ENCODE results near the gene BSG. TPM values are rescaled to one million over a fixed set of nuclear protein-coding genes. Genes with fewer than 3 reads are reported as not detected.

The BSG gene
- total RNA-seq, 1 donor from 2014 or later = 353 TPM

DNA sequence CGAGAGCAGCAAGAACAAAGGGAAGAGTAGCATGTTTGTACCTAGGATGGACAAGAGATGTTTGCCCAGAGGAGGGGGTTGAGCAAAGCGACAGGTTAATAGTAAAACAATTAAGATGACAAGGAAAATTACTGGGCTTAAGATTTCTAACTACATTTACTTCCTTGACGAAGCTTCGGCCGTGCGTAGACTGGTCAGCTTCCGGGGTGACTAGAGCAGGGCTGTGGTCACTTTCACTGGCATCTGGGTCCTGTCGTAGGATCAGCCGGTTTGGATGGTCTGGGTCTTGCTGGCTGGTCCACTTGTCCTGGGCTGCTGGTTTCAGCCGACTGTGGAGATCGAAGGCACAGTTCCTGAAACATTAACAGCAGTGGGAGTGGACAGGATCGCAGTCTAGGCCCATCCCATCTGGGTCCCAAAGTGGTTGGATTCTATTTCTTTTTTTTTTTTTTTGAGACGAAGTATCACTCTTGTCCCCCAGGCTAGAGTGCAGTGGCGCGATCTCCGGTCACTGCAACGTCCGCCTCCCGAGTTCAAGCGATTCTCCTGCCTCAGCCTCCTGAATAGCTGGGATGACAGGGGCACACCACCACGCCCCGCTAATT, 5.0 kb upstream of the BSG start:
- H3K27me3 Mint-ChIP-seq (ENCODE audit: unreplicated experiment) = peaks cover 10% of the 10 kb centered on the region
- no peaks in the 10 kb centered on the region for H3K9me3 Mint-ChIP-seq (ENCODE audit: unreplicated experiment)
- H3K4me1 Mint-ChIP-seq (ENCODE audit: unreplicated experiment) = peaks cover 10% of the 10 kb centered on the region
- peaks cover 19% of the 10 kb centered on the region for H3K36me3 Mint-ChIP-seq (ENCODE audit: low read depth, unreplicated experiment)
- H3K4me3 Mint-ChIP-seq (ENCODE audit: unreplicated experiment) = peak overlapping the region; percentile 16
- no peak for TF ChIP-seq CTCF (IDR thresholded peaks at IDR 0.05; ENCODE audit: unreplicated experiment)
- DNase-seq (ENCODE audit: low spot score) = no peak
- H3K27ac Mint-ChIP-seq (ENCODE audit: unreplicated experiment) = no peak overlapping the region

DNA sequence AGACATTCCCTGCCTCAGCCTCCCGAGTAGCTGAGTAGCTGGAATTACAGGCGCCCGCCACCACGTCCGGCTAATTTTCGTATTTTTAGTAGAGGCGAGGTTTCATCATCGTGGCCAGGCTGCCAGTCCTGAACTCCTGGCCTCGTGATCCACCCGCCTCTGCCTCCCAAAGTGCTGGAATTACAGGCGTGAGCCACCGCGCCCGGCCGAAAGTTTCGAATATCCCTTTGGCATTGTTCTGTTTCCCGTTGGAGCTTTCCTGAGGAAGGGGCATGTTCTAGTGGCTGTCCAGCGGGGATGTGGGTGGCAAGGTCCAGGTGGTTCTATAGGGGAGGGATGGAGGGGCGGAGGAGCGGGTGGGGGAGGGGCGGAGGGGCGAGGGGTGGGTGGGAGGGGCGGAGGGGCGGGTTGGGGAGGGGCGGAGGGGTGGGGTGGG, 2.1 kb upstream of the BSG start:
- Mint-ChIP-seq H3K27me3 (ENCODE audit: unreplicated experiment) (peaks cover 7% of the 10 kb centered on the region), H3K27ac (ENCODE audit: unreplicated experiment) (no peak overlapping the region), H3K9me3 (ENCODE audit: unreplicated experiment) (no peaks in the 10 kb centered on the region), H3K4me3 (ENCODE audit: unreplicated experiment) (no peak overlapping the region), H3K36me3 (ENCODE audit: low read depth, unreplicated experiment) (peaks cover 15% of the 10 kb centered on the region), H3K4me1 (ENCODE audit: unreplicated experiment) (peaks cover 20% of the 10 kb centered on the region)
- no peak for DNase-seq (ENCODE audit: low spot score)
- no peak for TF ChIP-seq CTCF (IDR thresholded peaks at IDR 0.05; ENCODE audit: unreplicated experiment)

- peaks cover 20% of the 10 kb centered on the region for H3K4me1 Mint-ChIP-seq (ENCODE audit: unreplicated experiment)
- H3K9me3 Mint-ChIP-seq (ENCODE audit: unreplicated experiment) = no peaks in the 10 kb centered on the region
- peak overlapping the region; percentile 91 for H3K4me3 Mint-ChIP-seq (ENCODE audit: unreplicated experiment)
- peak; percentile 41 for DNase-seq (ENCODE audit: low spot score)
- peak overlapping the region; percentile 88 for H3K27ac Mint-ChIP-seq (ENCODE audit: unreplicated experiment)
- no peak for TF ChIP-seq CTCF (IDR thresholded peaks at IDR 0.05; ENCODE audit: unreplicated experiment)
- peaks cover 15% of the 10 kb centered on the region for H3K36me3 Mint-ChIP-seq (ENCODE audit: low read depth, unreplicated experiment)
- H3K27me3 Mint-ChIP-seq (ENCODE audit: unreplicated experiment) = peaks cover 7% of the 10 kb centered on the region
These were observed 1.3 kb upstream of the BSG start for GRCh38 chr19:570937-571565.

- no peak for TF ChIP-seq CTCF (IDR thresholded peaks at IDR 0.05; ENCODE audit: unreplicated experiment)
- H3K27ac Mint-ChIP-seq (ENCODE audit: unreplicated experiment) = peak overlapping the region; percentile 88
- peak overlapping the region; percentile 91 for H3K4me3 Mint-ChIP-seq (ENCODE audit: unreplicated experiment)
- no peak for DNase-seq (ENCODE audit: low spot score)
- peaks cover 6% of the 10 kb centered on the region for H3K27me3 Mint-ChIP-seq (ENCODE audit: unreplicated experiment)
- H3K36me3 Mint-ChIP-seq (ENCODE audit: low read depth, unreplicated experiment) = peaks cover 11% of the 10 kb centered on the region
- H3K4me1 Mint-ChIP-seq (ENCODE audit: unreplicated experiment) = peaks cover 20% of the 10 kb centered on the region
- no peaks in the 10 kb centered on the region for H3K9me3 Mint-ChIP-seq (ENCODE audit: unreplicated experiment)
These were observed 826 bp upstream of the BSG start for GRCh38 chr19:571566-571974.
